Measurements from ENCODE around the gene PRKAR2A. TPM values are rescaled to one million over a fixed set of nuclear protein-coding genes. Genes with fewer than 3 reads are reported as not detected.
"Not testable (repeated sequence)": the region's sequence is repeated elsewhere in the genome, so short reads cannot be mapped to it uniquely, and the experiment has no call there.

PRKAR2A gene
- polyA plus RNA-seq, 1 experiment, result 9.0 TPM

DNA sequence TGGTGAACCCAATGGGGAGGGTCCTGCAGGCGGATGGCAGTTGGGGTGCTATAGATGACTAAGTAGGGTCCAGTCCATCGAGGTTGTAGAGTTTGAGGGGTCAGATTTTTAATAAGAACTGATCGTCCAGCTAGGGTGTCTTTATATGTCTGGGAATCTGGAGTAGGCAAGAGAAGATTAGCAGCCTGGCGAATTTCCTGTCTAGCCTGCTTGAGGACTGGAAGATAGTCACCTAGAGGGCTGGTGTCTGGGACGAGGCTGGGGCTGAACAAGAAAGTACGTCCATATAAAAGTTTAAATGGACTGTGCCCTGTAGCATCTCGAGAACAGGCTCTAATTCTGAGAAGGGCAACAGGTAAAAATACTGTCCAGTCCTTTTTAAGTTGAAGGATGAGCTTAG is 123.9 kb downstream of the PRKAR2A start:
- no peak for DNase-seq (ENCODE audit: low read depth)
- Histone ChIP-seq H3K27me3 (ENCODE audit: control insufficient read depth, insufficient read depth, low read length) (peaks cover 3% of the 10 kb centered on the region; the same call in 1 of the 2 replicates), H3K36me3 (ENCODE audit: control insufficient read depth, insufficient read depth, low read length) (no peaks in the 10 kb centered on the region), H3K4me3 (ENCODE audit: low read depth, low read length) (no peak overlapping the region)
- ChIA-PET CTCF (interaction anchor here (1.0 to 2.0 kb wide), 2 partner anchors 14 to 16 kb away, joined by 3 to 10 read pairs; no protein-coding TSS in a partner anchor), POLR2A (no interaction called here)
- TF ChIP-seq, protein P1, sequence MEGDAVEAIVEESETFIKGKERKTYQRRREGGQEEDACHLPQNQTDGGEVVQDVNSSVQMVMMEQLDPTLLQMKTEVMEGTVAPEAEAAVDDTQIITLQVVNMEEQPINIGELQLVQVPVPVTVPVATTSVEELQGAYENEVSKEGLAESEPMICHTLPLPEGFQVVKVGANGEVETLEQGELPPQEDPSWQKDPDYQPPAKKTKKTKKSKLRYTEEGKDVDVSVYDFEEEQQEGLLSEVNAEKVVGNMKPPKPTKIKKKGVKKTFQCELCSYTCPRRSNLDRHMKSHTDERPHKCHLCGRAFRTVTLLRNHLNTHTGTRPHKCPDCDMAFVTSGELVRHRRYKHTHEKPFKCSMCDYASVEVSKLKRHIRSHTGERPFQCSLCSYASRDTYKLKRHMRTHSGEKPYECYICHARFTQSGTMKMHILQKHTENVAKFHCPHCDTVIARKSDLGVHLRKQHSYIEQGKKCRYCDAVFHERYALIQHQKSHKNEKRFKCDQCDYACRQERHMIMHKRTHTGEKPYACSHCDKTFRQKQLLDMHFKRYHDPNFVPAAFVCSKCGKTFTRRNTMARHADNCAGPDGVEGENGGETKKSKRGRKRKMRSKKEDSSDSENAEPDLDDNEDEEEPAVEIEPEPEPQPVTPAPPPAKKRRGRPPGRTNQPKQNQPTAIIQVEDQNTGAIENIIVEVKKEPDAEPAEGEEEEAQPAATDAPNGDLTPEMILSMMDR (IDR thresholded peaks at IDR 0.05; ENCODE audit: insufficient read depth, low read depth, low read length), result no peak

DNA sequence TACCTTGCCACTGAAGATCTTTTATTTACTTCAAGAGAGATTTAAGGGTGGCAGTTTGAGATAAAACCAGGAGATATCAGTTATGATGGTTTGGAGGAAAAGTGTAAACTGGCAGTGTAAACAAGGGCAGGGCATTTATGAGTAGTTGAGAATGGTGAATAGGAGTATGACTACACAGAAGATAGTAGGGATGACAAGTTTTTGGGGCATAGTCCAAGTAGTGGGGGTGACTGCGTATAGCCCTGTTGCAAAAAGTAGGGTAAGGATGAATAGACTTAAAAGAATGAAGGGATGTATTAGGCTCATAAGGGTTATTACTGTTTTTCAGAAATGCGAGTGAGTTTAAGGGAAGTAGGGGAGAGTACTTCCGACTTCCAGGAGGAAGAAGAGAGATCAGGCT is 124.4 kb downstream of the PRKAR2A start:
- DNase-seq (ENCODE audit: low read depth); H3K4me3 ChIP-seq (ENCODE audit: low read depth, low read length); POLR2A ChIA-PET; H3K36me3 ChIP-seq (ENCODE audit: control insufficient read depth, insufficient read depth, low read length); H3K27me3 ChIP-seq (ENCODE audit: control insufficient read depth, insufficient read depth, low read length): not testable (repeated sequence)
- CTCF ChIA-PET, result interaction anchor here (1.0 to 2.0 kb wide), 2 partner anchors 14 to 17 kb away, joined by 3 to 10 read pairs; no protein-coding TSS in a partner anchor

DNA sequence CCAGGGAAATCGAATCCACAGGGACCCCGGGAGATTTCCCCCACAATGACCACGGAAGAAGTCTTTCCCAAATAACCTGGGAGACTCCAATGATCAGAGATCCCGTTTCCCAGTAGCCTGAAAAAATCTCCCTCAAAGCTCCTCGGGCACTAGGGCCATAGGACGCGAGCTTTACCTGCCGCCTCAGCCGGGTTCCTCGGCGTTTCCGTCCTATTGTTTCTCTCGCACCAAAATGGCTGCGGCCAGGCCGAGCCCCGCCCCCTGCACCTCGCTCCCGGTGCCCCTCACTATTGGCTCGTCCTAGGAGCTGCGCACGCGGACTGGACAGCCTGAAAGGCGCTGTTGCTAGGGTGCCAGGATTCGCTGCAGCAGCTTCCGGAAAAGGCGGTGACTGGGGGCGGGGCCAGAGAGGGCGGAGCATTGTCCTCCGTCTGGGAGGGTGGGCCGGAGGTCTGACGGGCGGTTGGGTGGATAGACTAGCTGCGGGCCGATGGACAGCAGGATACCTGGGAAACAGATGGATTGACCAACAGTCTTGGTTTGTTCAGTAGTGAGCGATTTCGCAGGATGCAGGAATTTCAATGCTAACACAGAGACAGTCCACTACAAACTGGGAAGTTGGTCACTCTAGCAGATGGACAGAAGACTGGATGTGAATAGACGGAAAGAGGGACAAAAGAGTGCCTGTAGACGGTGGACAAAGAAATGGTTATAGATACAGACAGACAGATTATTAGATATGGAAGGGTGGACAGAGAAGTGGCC is 130.5 kb downstream of the PRKAR2A start, which contains the start of gene IP6K2:
IP6K2 (minus strand) TSS at position 240 of the 765 bp plus-strand sequence. CDS start 21,930 bp downstream, outside the sequence.
- peaks cover 3% of the 10 kb centered on the region; the same call in 1 of the 2 replicates for H3K36me3 ChIP-seq (ENCODE audit: control insufficient read depth, insufficient read depth, low read length)
- ChIA-PET POLR2A (interaction anchor here (0.7 to 1.1 kb wide), 2 partner anchors 21 to 1330 kb away, joined by 3 to 4 read pairs; no protein-coding TSS in a partner anchor), CTCF (interaction anchor here (1.1 to 5.5 kb wide), 2 partner anchors 21 to 157 kb away, joined by 3 to 34 read pairs; no protein-coding TSS in a partner anchor)
- H3K4me3 ChIP-seq (ENCODE audit: low read depth, low read length), result peak within 1 kb of the TSS; percentile 93
- TF ChIP-seq, protein P1 (IDR thresholded peaks at IDR 0.05; ENCODE audit: insufficient read depth, low read depth, low read length), result no peak
- peak; percentile 84 for DNase-seq (ENCODE audit: low read depth)
- no peaks in the 10 kb centered on the region for H3K27me3 ChIP-seq (ENCODE audit: control insufficient read depth, insufficient read depth, low read length)

DNA sequence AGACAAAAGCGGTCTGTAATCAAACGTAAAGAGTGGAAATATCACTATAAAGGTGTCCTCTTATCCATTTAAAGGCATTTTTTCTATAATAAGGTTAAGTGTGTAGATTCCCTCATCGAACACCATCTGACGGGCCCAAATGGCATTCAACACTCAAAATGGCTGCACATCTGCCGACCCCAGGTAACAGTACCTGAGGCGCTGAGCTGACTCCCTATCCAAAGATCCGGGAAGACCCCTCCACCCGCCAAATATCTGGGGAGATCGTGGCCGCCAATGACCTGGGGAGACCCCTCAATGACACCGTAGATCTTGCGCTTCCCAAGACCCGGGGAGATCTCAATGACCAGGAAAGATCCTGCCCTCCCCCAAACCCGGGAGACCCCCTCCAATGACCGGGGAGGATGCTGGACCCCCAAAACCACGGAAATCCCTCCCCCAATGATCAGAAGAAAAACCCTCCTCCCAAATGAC is 131.1 kb downstream of the PRKAR2A start:
- DNase-seq (ENCODE audit: low read depth), result no peak
- POLR2A ChIA-PET, result interaction anchor here (1.1 kb wide), 1 partner anchor 20 kb away, joined by 3 read pairs; no protein-coding TSS in a partner anchor
- Histone ChIP-seq H3K4me3 (ENCODE audit: low read depth, low read length) (peak overlapping the region; percentile 93), H3K36me3 (ENCODE audit: control insufficient read depth, insufficient read depth, low read length) (peaks cover 3% of the 10 kb centered on the region; the same call in 1 of the 2 replicates), H3K27me3 (ENCODE audit: control insufficient read depth, insufficient read depth, low read length) (no peaks in the 10 kb centered on the region)
- CTCF ChIA-PET, result interaction anchor here (1.1 to 5.5 kb wide), 2 partner anchors 21 to 157 kb away, joined by 3 to 34 read pairs; no protein-coding TSS in a partner anchor
- TF ChIP-seq, protein P1 (IDR thresholded peaks at IDR 0.05; ENCODE audit: insufficient read depth, low read depth, low read length), result no peak

DNA sequence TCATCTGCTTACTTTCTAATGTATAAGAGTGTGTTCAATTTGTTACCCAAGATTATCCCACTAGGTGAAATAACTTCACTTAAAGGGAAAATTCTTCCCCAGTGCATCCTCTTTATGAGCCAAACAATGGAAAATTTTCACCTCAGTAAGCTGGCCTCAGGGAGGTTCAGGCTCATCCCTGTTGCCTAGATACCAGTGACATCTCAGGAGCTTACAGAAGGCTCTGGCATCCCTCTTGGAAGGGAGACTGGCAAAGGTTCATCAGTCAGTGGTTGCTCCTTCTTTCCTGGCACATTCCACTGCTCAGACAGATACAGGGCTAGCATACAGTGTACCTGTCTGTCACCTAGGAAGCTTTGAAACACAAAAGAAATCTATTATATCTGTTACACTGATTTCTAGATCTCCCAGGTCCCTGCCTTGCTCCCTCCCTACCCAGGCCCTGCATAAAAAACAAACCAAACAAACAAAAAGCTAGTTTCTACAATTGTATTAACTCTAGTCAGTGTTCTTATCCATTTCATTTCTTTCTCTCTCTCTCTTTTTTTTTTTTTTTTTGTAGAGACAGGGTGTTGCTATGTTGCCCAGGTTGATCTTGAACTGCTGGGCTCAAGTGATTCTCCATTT is 132.4 kb downstream of the PRKAR2A start:
- TF ChIP-seq, protein P1 (IDR thresholded peaks at IDR 0.05; ENCODE audit: insufficient read depth, low read depth, low read length), result no peak
- H3K27me3 ChIP-seq (ENCODE audit: control insufficient read depth, insufficient read depth, low read length), result no peaks in the 10 kb centered on the region
- H3K36me3 ChIP-seq (ENCODE audit: control insufficient read depth, insufficient read depth, low read length), result peaks cover 5% of the 10 kb centered on the region; the same call in 1 of the 2 replicates
- POLR2A ChIA-PET, result no interaction called here
- no peak for DNase-seq (ENCODE audit: low read depth)
- no peak overlapping the region for H3K4me3 ChIP-seq (ENCODE audit: low read depth, low read length)
- CTCF ChIA-PET, result interaction anchor here (0.9 to 5.5 kb wide), 2 partner anchors 11 to 23 kb away, joined by 3 to 34 read pairs; no protein-coding TSS in a partner anchor

Measured in BJ (cell line).